ENCODE data around the gene EML6.

DNA sequence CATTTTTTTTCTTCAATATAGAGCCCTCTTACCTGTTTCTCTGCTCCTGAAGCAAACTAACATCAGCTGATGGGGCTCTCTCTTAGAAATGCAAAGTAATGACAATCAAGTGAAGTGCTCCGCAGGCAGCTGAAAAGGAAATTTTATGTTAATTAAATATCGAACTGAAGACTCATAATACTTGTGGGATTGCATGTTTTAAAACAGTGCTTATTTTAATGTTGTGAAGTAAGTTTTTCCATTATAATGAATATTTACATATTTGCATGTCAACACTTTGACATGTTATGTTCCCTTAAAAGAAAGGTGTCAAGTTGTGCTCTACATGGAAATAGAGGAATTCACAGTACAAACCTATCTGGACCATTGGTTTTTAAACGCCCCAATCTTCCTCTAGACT lies 97.1 kb downstream of the EML6 start:
- TF ChIP-seq CBX2 (IDR thresholded peaks at IDR 0.05; ENCODE audit: borderline replicate concordance, low read depth) (no peak), MAFK (IDR thresholded peaks at IDR 0.05; ENCODE audit: partially characterized antibody) (no peak), NFE2L2 (conservative IDR thresholded peaks at IDR 0.05; ENCODE audit: low read length) (no peak), SREBF2 (IDR thresholded peaks at IDR 0.05) (no peak), FOSL2 (IDR thresholded peaks at IDR 0.05) (no peak), FOSL2 (CRISPR knock-in tag; IDR thresholded peaks at IDR 0.05) (no peak), MYC (IDR thresholded peaks at IDR 0.05; ENCODE audit: borderline replicate concordance, low read length) (no peak), CEBPB (IDR thresholded peaks at IDR 0.05) (no peak), EHMT2 (IDR thresholded peaks at IDR 0.05; ENCODE audit: low read depth) (no peak)
- TF ChIP-seq, protein P1, sequence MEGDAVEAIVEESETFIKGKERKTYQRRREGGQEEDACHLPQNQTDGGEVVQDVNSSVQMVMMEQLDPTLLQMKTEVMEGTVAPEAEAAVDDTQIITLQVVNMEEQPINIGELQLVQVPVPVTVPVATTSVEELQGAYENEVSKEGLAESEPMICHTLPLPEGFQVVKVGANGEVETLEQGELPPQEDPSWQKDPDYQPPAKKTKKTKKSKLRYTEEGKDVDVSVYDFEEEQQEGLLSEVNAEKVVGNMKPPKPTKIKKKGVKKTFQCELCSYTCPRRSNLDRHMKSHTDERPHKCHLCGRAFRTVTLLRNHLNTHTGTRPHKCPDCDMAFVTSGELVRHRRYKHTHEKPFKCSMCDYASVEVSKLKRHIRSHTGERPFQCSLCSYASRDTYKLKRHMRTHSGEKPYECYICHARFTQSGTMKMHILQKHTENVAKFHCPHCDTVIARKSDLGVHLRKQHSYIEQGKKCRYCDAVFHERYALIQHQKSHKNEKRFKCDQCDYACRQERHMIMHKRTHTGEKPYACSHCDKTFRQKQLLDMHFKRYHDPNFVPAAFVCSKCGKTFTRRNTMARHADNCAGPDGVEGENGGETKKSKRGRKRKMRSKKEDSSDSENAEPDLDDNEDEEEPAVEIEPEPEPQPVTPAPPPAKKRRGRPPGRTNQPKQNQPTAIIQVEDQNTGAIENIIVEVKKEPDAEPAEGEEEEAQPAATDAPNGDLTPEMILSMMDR (IDR thresholded peaks at IDR 0.05): no peak
- TF ChIP-seq, protein P2, sequence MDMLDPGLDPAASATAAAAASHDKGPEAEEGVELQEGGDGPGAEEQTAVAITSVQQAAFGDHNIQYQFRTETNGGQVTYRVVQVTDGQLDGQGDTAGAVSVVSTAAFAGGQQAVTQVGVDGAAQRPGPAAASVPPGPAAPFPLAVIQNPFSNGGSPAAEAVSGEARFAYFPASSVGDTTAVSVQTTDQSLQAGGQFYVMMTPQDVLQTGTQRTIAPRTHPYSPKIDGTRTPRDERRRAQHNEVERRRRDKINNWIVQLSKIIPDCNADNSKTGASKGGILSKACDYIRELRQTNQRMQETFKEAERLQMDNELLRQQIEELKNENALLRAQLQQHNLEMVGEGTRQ (IDR thresholded peaks at IDR 0.05): no peak

Measured in A549 (cell line).